Transverse colon (tissue), 4 donors: ENCODE results near the gene MFNG. TPM values are rescaled to one million over a fixed set of nuclear protein-coding genes. Genes with fewer than 3 reads are reported as not detected.
A peak's percentile ranks its signal among the peaks of the same experiment; 100 is the strongest.

Experiments
- DNase-seq: peaks from one replicate; pipeline ENCODE4 v3.0.0-alpha.2; 2019
- H3K27ac ChIP-seq, 4 donors: fragments of 200-600 bp; sonication (generic); 2 replicates each; pipeline ENCODE4 v1.5.1; 2016 to 2018; ENCODE audit warnings: inconsistent platforms in 4 of 4
- H3K27me3 ChIP-seq: fragments of 200-600 bp; sonication (generic); 2 replicates; pipeline ENCODE4 v1.5.1; 2017; ENCODE audit warnings: inconsistent platforms
- H3K36me3 ChIP-seq, 4 donors: fragments of 200-600 bp; sonication (generic); 2 replicates each; pipeline ENCODE4 v1.5.1; 2017 to 2019; ENCODE audit warnings: inconsistent platforms in 4 of 4
- H3K4me1 ChIP-seq, 4 donors: fragments of 200-600 bp; sonication (generic); 2 replicates each; pipeline ENCODE4 v1.5.1; 2017 to 2020; ENCODE audit warnings: inconsistent platforms in 4 of 4
- H3K4me3 ChIP-seq, 4 donors: fragments of 200-600 bp; sonication (generic); 1 replicate in 1 of 4; 2 replicates in 3 of 4; pipeline versions ENCODE4 v1.5.1 to v1.6.1; 2017 to 2019; ENCODE audit warnings: inconsistent platforms in 4 of 4
- H3K9me3 ChIP-seq, 2 donors: fragments of 200-600 bp; sonication (generic); 2 replicates each; pipeline ENCODE4 v1.5.1; 2017 to 2019; ENCODE audit warnings: inconsistent platforms in 2 of 2
- CTCF ChIP-seq, 5 experiments: fragments of 200-600 bp in 3 of 5; fragments of 450-650 bp in 2 of 5; sonication (generic) in 3 of 5; IDR thresholded peaks; 1 replicate in 2 of 5; 2 replicates in 3 of 5; pipeline ENCODE4 v1.5.1; 2016 to 2017; ENCODE audit warnings: antibody characterized with exemption in 5 of 5, inconsistent platforms in 3 of 5, mild to moderate bottlenecking in 2 of 5, moderate library complexity in 1 of 5
- EP300 ChIP-seq: sonication (generic); formaldehyde crosslinking; IDR thresholded peaks from one replicate; pipeline ENCODE4 v1.6.1; 2017; ENCODE audit warnings: antibody characterized with exemption, low read depth
- POLR2A ChIP-seq: fragments of 450-650 bp; IDR thresholded peaks from one replicate; pipeline ENCODE4 v1.6.1; 2016; ENCODE audit warnings: antibody characterized with exemption, mild to moderate bottlenecking, moderate library complexity
- POLR2AphosphoS5 ChIP-seq, 3 donors: sonication (generic); formaldehyde crosslinking; IDR thresholded peaks; one replicate each; pipeline ENCODE4 v1.6.1; 2016; ENCODE audit warnings: antibody characterized with exemption in 3 of 3
- WGBS, 2 donors: methylation state at CpG; one replicate each; pipeline ENCODE4 v1.1.5; 2018; ENCODE audit warnings: low coverage in 1 of 2; 5-methylcytosine and 5-hydroxymethylcytosine counted together
- in situ Hi-C, 4 donors: fragments of 200-750 bp; cut with MboI; loops; one replicate each; pipeline versions ENCODE4 v1.15.0 to v1.15.1; 2017; ENCODE audit warnings: low sequenced_read_pairs in 3 of 4, low pct_ligation_motif_present in 1 of 4, low pct_unique_long_range_greater_than_20kb in 1 of 4
- intact Hi-C: fragments of 100-400 bp; cut with DNase I; formaldehyde crosslinking; loops from one replicate; pipeline ENCODE4 v1.15.1; 2023; ENCODE audit warnings: low total_unique reads
- total RNA-seq, 4 donors: library from RNA; depleted of rRNA; stranded (reverse); fragments of >200 nt; gene quantifications; one replicate each; pipeline ENCODE4 v1.1.0, GENCODE V29; 2016

The MFNG gene
- total RNA-seq, 4 donors from 2014 or later, result 2.8 to 26.4 (median 15.7) TPM

DNA sequence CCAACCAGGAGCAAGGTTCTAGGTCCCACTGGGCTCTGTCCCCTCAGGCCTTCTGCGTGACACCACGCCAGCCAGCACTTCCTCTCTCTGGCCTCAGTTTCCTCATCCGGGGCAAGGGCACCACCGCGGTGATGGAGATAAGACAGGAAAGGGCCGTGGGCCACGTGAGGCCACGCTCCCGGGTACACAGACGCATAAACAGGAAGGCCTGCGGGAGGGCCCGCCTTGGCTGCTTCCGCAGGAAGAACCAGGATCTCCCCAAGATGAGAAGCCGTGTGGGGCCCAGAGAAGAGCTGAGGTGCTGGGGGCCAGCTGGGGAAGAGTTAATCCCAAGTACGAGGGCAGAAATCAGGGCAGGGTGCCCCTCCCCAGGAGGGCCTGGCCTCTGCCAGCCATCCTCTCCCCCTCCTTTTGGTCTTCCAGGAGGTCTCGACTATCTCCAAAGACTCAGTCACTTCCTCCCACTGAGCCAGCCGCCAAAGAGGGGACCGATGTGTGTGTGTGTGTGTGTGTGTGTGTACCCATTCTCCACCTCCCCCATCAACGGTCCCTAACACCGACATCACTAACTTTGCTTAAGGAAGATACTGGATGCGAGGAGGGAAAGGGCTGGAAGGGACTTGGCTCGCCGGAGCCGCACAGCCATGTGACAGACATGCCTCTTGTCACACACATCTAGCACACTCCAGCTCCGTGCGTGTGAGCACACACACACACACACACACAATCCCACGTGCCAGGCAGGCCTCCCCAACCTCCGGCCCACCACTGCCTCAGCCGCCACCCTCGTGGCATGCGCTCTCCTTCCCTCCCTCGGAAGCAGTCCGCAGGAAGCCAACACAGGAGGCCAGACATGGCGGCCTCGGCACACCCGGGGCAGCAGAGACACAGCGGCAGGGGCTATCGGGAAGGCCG, 1.4 kb downstream of the MFNG start:
- intact Hi-C loops (no loop called here), in situ Hi-C loops (no loop called here)
- H3K4me3 ChIP-seq, result peak overlapping the region in 3 of 4 donors; percentile 16 to 52 (median 34)
- H3K36me3 ChIP-seq, result no peaks in the 10 kb centered on the region
- H3K9me3 ChIP-seq, result no peaks in the 10 kb centered on the region
- DNase-seq, result peak; percentile 83
- peaks cover 0 to 23% (median 13%) of the 10 kb centered on the region in 4 donors for H3K4me1 ChIP-seq
- H3K27me3 ChIP-seq, result no peaks in the 10 kb centered on the region
- WGBS, 2 donors, result 20 to 62% methylated on average over 1 to 39 of the region's 39 CpGs
- peak overlapping the region; percentile 70 to 79 (median 74) for H3K27ac ChIP-seq
- peak; percentile 25 to 45 (median 35) for TF ChIP-seq POLR2AphosphoS5 (IDR thresholded peaks at IDR 0.05)
- no peak for TF ChIP-seq CTCF (IDR thresholded peaks at IDR 0.05)
- TF ChIP-seq EP300, result no peak
- peak; percentile 35 for TF ChIP-seq POLR2A

GRCh38 chr22:37483050-37483449, 3.1 kb downstream of the MFNG start:
- peaks cover 0 to 23% (median 13%) of the 10 kb centered on the region in 4 donors for H3K4me1 ChIP-seq
- H3K27ac ChIP-seq, result no peak overlapping the region
- 82 to 90% methylated on average over 4 to 13 of the region's 13 CpGs for WGBS, 2 donors
- in situ Hi-C loops, result no loop called here
- DNase-seq, result no peak
- TF ChIP-seq POLR2A, result no peak
- no peak for TF ChIP-seq POLR2AphosphoS5 (IDR thresholded peaks at IDR 0.05)
- TF ChIP-seq CTCF (IDR thresholded peaks at IDR 0.05), result no peak
- no peak for TF ChIP-seq EP300
- no peaks in the 10 kb centered on the region for H3K9me3 ChIP-seq
- no peak overlapping the region for H3K4me3 ChIP-seq
- no peaks in the 10 kb centered on the region for H3K27me3 ChIP-seq
- H3K36me3 ChIP-seq, result no peaks in the 10 kb centered on the region
- intact Hi-C loops, result no loop called here

DNA sequence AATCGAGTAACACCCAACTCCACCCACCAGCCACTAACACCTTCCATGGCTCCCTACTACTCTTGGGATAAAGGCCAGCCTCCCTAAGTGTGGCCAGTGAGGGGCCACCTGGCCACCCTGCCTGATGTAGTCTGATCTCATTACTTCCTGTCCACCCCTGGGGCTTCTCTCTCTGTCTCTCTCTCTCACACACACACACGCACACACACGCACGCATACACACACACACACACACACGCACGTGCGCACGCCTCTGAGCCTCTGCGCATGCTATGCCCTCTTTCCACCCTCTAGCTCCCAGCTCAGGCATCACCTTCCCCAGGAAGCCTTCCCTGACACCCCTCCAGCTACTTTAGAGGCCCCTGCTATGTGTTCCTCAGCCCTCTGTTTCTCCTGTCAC, 3.9 kb downstream of the MFNG start:
- 81% methylated on average over 9 of the region's 9 CpGs; no CpG with 5 or more reads in 1 of the 2 donors for WGBS, 2 donors
- TF ChIP-seq EP300, result no peak
- no peak for TF ChIP-seq CTCF (IDR thresholded peaks at IDR 0.05)
- TF ChIP-seq POLR2A, result no peak
- TF ChIP-seq POLR2AphosphoS5 (IDR thresholded peaks at IDR 0.05), result no peak

GRCh38 chr22:37481347-37481907, 4.8 kb downstream of the MFNG start:
- DNase-seq, result no peak
- H3K27me3 ChIP-seq, result no peaks in the 10 kb centered on the region
- no peaks in the 10 kb centered on the region for H3K9me3 ChIP-seq
- H3K4me1 ChIP-seq, result peaks cover 0 to 15% (median 8%) of the 10 kb centered on the region in 4 donors
- intact Hi-C loops (no loop called here), in situ Hi-C loops (no loop called here)
- TF ChIP-seq POLR2AphosphoS5 (IDR thresholded peaks at IDR 0.05) (no peak), POLR2A (no peak), CTCF (IDR thresholded peaks at IDR 0.05) (no peak), EP300 (no peak)
- H3K4me3 ChIP-seq, result no peak overlapping the region
- WGBS, 2 donors, result 86 to 96% methylated on average over 3 to 12 of the region's 12 CpGs
- no peak overlapping the region for H3K27ac ChIP-seq
- no peaks in the 10 kb centered on the region for H3K36me3 ChIP-seq

More for the DNA sequence above, 3.9 kb downstream of the MFNG start:
- Histone ChIP-seq H3K4me1 (peaks cover 0 to 23% (median 13%) of the 10 kb centered on the region in 4 donors), H3K9me3 (no peaks in the 10 kb centered on the region), H3K27me3 (no peaks in the 10 kb centered on the region), H3K27ac (no peak overlapping the region), H3K4me3 (no peak overlapping the region), H3K36me3 (no peaks in the 10 kb centered on the region)
- intact Hi-C loops (no loop called here), in situ Hi-C loops (no loop called here)
- DNase-seq, result no peak
